WTC11 (cell line): ENCODE results near the gene ADAM12.

Source experiments
- ATF3 ChIP-seq: sonication (generic); formaldehyde crosslinking; conservative IDR thresholded peaks from 2 replicates; pipeline ENCODE4 v1.8.1; 2022; ENCODE audit warnings: mild to moderate bottlenecking, missing genetic modification reagents
- CREB1 ChIP-seq: sonication (generic); formaldehyde crosslinking; IDR thresholded peaks from 2 replicates; pipeline ENCODE4 v1.8.0; 2023; ENCODE audit warnings: mild to moderate bottlenecking, missing genetic modification reagents
- NR1H2 ChIP-seq: sonication (generic); formaldehyde crosslinking; IDR thresholded peaks from 2 replicates; pipeline ENCODE4 v1.9.0; 2021; ENCODE audit warnings: mild to moderate bottlenecking, moderate library complexity, missing genetic modification reagents
- SP1 ChIP-seq: sonication (generic); formaldehyde crosslinking; conservative IDR thresholded peaks from 2 replicates; pipeline ENCODE4 v1.8.1; 2022; ENCODE audit warnings: missing genetic modification reagents
- TCF7 ChIP-seq: sonication (generic); formaldehyde crosslinking; IDR thresholded peaks from 2 replicates; pipeline ENCODE4 v1.8.0; 2022; ENCODE audit warnings: mild to moderate bottlenecking, low read depth, missing genetic modification reagents, moderate library complexity
- USF2 ChIP-seq: sonication (generic); formaldehyde crosslinking; IDR thresholded peaks from 2 replicates; pipeline ENCODE4 v1.8.1; 2023; ENCODE audit warnings: mild to moderate bottlenecking, missing genetic modification reagents, moderate library complexity
- ZBTB21 ChIP-seq: sonication (generic); formaldehyde crosslinking; IDR thresholded peaks from 2 replicates; pipeline ENCODE4 v1.8.1; 2023; ENCODE audit warnings: mild to moderate bottlenecking, missing genetic modification reagents, borderline replicate concordance
- ZNF121 ChIP-seq: sonication (generic); formaldehyde crosslinking; IDR thresholded peaks from 2 replicates; pipeline ENCODE4 v1.8.0; 2023; ENCODE audit warnings: missing genetic modification reagents
- ZNF232 ChIP-seq: sonication (generic); formaldehyde crosslinking; IDR thresholded peaks from 2 replicates; pipeline ENCODE4 v1.8.0; 2022; ENCODE audit warnings: mild to moderate bottlenecking, missing genetic modification reagents
- TF ChIP-seq, protein P1 (sequence below): fragments of 200-600 bp; IDR thresholded peaks from 2 replicates; pipeline ENCODE4 v1.8.0; 2022; ENCODE audit warnings: antibody characterized with exemption
- TF ChIP-seq, protein P2 (sequence below): sonication (generic); formaldehyde crosslinking; IDR thresholded peaks from 2 replicates; pipeline ENCODE4 v1.8.1; 2023; ENCODE audit warnings: mild to moderate bottlenecking, missing genetic modification reagents, borderline replicate concordance
- TF ChIP-seq, protein P3 (sequence below): sonication (generic); formaldehyde crosslinking; IDR thresholded peaks from 2 replicates; pipeline ENCODE4 v1.8.0; 2022; ENCODE audit warnings: mild to moderate bottlenecking, missing genetic modification reagents

DNA sequence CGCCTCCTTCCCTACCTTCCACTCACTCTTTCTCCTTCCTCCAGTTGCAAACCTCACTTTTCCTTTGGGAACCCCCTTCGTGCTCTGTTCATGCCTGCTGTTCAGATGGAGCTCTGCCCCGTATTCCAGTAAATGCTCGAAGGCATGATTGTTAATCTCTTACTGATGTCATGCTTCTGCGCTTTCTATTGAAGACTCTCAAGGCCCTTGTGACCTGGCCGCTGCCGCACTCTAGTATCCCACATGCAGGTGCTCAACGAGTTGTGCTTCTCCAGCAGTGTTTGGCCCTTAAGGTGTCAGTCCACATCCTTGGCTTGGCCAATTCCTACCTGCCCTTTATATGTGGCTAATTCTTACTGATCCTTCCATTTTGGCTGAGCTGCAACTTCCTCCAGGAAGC, 158.6 kb downstream of the ADAM12 start:
- TF ChIP-seq, protein P1, sequence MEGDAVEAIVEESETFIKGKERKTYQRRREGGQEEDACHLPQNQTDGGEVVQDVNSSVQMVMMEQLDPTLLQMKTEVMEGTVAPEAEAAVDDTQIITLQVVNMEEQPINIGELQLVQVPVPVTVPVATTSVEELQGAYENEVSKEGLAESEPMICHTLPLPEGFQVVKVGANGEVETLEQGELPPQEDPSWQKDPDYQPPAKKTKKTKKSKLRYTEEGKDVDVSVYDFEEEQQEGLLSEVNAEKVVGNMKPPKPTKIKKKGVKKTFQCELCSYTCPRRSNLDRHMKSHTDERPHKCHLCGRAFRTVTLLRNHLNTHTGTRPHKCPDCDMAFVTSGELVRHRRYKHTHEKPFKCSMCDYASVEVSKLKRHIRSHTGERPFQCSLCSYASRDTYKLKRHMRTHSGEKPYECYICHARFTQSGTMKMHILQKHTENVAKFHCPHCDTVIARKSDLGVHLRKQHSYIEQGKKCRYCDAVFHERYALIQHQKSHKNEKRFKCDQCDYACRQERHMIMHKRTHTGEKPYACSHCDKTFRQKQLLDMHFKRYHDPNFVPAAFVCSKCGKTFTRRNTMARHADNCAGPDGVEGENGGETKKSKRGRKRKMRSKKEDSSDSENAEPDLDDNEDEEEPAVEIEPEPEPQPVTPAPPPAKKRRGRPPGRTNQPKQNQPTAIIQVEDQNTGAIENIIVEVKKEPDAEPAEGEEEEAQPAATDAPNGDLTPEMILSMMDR, result no peak
- TF ChIP-seq ZNF121 (no peak), USF2 (CRISPR knock-in tag) (no peak), SP1 (CRISPR knock-in tag) (no peak), TCF7 (no peak), ZNF232 (CRISPR knock-in tag) (no peak), ATF3 (CRISPR knock-in tag) (no peak), NR1H2 (no peak), ZBTB21 (CRISPR knock-in tag) (no peak), CREB1 (CRISPR knock-in tag) (no peak)
- TF ChIP-seq, protein P2, sequence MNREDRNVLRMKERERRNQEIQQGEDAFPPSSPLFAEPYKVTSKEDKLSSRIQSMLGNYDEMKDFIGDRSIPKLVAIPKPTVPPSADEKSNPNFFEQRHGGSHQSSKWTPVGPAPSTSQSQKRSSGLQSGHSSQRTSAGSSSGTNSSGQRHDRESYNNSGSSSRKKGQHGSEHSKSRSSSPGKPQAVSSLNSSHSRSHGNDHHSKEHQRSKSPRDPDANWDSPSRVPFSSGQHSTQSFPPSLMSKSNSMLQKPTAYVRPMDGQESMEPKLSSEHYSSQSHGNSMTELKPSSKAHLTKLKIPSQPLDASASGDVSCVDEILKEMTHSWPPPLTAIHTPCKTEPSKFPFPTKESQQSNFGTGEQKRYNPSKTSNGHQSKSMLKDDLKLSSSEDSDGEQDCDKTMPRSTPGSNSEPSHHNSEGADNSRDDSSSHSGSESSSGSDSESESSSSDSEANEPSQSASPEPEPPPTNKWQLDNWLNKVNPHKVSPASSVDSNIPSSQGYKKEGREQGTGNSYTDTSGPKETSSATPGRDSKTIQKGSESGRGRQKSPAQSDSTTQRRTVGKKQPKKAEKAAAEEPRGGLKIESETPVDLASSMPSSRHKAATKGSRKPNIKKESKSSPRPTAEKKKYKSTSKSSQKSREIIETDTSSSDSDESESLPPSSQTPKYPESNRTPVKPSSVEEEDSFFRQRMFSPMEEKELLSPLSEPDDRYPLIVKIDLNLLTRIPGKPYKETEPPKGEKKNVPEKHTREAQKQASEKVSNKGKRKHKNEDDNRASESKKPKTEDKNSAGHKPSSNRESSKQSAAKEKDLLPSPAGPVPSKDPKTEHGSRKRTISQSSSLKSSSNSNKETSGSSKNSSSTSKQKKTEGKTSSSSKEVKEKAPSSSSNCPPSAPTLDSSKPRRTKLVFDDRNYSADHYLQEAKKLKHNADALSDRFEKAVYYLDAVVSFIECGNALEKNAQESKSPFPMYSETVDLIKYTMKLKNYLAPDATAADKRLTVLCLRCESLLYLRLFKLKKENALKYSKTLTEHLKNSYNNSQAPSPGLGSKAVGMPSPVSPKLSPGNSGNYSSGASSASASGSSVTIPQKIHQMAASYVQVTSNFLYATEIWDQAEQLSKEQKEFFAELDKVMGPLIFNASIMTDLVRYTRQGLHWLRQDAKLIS (CRISPR knock-in tag), result no peak
- TF ChIP-seq, protein P3, sequence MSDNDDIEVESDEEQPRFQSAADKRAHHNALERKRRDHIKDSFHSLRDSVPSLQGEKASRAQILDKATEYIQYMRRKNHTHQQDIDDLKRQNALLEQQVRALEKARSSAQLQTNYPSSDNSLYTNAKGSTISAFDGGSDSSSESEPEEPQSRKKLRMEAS (CRISPR knock-in tag), result no peak
